ENCODE results near the gene CFAP91.

DNA sequence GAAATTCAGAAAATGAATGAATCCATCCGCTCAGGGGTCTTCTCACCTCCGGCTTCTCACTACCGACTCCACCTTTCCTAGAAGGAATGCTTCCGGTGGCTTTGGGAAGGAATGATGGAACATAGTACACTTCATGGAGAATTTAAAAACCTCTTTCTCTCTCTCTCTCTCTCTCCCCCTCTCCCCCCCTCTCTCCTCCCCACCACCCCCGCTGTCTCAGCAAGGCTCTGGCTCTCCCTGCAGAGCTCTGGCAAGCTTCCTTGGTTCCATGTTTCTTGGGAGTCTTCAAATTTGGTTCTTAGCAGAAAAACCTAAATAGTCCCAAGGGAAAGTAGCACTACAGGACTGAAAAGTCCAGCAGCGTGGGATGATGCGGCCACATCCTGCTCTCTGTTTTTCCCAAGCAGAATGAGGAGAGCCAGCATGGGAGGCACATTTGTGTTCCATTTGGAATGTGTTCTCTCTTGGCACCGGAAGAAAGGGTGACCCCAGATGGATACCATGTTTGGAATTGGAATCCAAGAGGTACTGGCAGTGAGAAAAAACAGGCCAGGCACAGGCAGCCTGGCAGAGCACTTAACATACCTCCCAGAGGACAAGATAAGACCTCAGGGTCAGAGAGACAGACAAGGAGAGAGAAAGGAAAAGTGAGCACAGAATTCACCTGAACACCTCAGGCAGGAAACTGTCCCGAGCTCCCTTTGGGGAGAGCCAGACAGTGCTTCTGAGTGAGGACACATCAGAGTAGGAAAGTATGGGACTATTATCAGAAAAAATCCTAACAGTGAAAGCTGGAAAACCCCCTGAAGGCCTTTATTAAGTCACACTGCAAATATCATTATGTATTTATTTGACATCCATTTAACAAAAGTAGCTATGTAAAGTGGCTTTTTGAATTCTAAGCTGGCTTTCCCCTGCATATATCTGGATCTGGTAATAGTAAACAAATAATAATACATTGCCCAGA, 42.1 kb upstream of the CFAP91 start, which contains the start of gene POPDC2:
- peak; percentile 68 for TF ChIP-seq GATA3 (IDR thresholded peaks at IDR 0.05; ENCODE audit: low read depth, low read length)
- peak; percentile 93 for TF ChIP-seq GATA2 (IDR thresholded peaks at IDR 0.05; ENCODE audit: low read depth, low read length)
